OCI-LY3 (cell line): Measurements from ENCODE around the gene ALPP.

Source experiments
- EZH2phosphoT487 ChIP-seq: fragments of 200-600 bp; shearing (Covaris generic); IDR thresholded peaks from 2 replicates; pipeline ENCODE4 v1.6.1; 2018; ENCODE audit warnings: antibody characterized with exemption, mixed run types, low read depth
- TF ChIP-seq, protein P1 (sequence below): fragments of 200-600, 300-600 bp; sonication (generic); IDR thresholded peaks from 2 replicates; pipeline ENCODE4 v1.5.1; 2014; ENCODE audit warnings: antibody characterized with exemption, low read length, low read depth

DNA sequence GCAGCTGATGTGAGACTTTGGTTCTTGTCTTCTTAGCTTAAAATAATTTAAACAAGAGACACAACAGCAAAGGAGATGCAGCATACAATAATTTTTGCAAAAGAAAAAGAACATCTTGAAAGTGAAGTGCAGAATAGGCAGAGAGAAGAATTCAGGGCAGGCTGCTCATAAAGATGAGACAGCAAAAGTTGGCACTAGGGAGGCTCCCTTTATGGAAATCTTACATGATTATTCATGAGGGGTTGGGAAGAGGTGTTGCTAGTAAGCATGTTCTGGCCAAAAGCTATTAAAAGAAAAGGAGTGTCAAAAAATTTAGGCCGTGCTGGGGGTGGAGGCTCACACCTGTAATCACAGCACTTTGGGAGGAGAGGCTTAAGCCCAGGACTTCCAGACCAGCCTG is 4.2 kb upstream of the ALPP start:
- TF ChIP-seq, protein P1, sequence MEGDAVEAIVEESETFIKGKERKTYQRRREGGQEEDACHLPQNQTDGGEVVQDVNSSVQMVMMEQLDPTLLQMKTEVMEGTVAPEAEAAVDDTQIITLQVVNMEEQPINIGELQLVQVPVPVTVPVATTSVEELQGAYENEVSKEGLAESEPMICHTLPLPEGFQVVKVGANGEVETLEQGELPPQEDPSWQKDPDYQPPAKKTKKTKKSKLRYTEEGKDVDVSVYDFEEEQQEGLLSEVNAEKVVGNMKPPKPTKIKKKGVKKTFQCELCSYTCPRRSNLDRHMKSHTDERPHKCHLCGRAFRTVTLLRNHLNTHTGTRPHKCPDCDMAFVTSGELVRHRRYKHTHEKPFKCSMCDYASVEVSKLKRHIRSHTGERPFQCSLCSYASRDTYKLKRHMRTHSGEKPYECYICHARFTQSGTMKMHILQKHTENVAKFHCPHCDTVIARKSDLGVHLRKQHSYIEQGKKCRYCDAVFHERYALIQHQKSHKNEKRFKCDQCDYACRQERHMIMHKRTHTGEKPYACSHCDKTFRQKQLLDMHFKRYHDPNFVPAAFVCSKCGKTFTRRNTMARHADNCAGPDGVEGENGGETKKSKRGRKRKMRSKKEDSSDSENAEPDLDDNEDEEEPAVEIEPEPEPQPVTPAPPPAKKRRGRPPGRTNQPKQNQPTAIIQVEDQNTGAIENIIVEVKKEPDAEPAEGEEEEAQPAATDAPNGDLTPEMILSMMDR: no peak
- TF ChIP-seq EZH2phosphoT487: no peak
